Nephron (organoid): ENCODE results near the gene RASD2.

Experiments
- H3K27ac Mint-ChIP-seq, 3 experiments: 2 replicates each; pipeline ENCODE4 v1.8.0; 2020; ENCODE audit warnings: mixed read lengths in 3 of 3, mild to moderate bottlenecking in 2 of 3, moderate library complexity in 1 of 3
- H3K27me3 Mint-ChIP-seq: 2 replicates; pipeline ENCODE4 v1.8.0; 2021; ENCODE audit warnings: low read depth, mild to moderate bottlenecking, moderate library complexity, mixed read lengths
- H3K36me3 Mint-ChIP-seq: 2 replicates; pipeline ENCODE4 v1.8.0; 2020; ENCODE audit warnings: low read depth, mixed read lengths
- H3K4me1 Mint-ChIP-seq: 2 replicates; pipeline ENCODE4 v1.8.0; 2020; ENCODE audit warnings: mixed read lengths
- H3K4me3 Mint-ChIP-seq, 3 experiments: 2 replicates each; pipeline ENCODE4 v1.8.0; 2020; ENCODE audit warnings: mild to moderate bottlenecking in 3 of 3, mixed read lengths in 3 of 3, moderate library complexity in 2 of 3
- H3K9me3 Mint-ChIP-seq: 2 replicates; pipeline ENCODE4 v1.8.0; 2020; ENCODE audit warnings: mixed read lengths
- TF ChIP-seq, protein P1 (sequence below), 3 experiments: fragments of 200-600 bp; sonication (generic); IDR thresholded peaks; one replicate each; pipeline ENCODE4 v1.5.0; 2021; ENCODE audit warnings: antibody characterized with exemption in 3 of 3; ENCODE audit not compliant: unreplicated experiment in 3 of 3

RASD2 gene

GRCh38 chr22:35537232-35537631 is 3.4 kb upstream of the RASD2 start:
- TF ChIP-seq, protein P1, sequence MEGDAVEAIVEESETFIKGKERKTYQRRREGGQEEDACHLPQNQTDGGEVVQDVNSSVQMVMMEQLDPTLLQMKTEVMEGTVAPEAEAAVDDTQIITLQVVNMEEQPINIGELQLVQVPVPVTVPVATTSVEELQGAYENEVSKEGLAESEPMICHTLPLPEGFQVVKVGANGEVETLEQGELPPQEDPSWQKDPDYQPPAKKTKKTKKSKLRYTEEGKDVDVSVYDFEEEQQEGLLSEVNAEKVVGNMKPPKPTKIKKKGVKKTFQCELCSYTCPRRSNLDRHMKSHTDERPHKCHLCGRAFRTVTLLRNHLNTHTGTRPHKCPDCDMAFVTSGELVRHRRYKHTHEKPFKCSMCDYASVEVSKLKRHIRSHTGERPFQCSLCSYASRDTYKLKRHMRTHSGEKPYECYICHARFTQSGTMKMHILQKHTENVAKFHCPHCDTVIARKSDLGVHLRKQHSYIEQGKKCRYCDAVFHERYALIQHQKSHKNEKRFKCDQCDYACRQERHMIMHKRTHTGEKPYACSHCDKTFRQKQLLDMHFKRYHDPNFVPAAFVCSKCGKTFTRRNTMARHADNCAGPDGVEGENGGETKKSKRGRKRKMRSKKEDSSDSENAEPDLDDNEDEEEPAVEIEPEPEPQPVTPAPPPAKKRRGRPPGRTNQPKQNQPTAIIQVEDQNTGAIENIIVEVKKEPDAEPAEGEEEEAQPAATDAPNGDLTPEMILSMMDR (IDR thresholded peaks at IDR 0.05; ENCODE audit: unreplicated experiment in 3 of 3) = no peak
- H3K4me3 Mint-ChIP-seq = peak overlapping the region; percentile 2 to 32 (median 29)

GRCh38 chr22:35538801-35539321 is 1.8 kb upstream of the RASD2 start:
- Mint-ChIP-seq H3K27me3 (peaks cover 67% of the 10 kb centered on the region), H3K4me3 (peak overlapping the region; percentile 50 to 63 (median 56)), H3K36me3 (no peaks in the 10 kb centered on the region), H3K27ac (no peak overlapping the region), H3K4me1 (peaks cover 8% of the 10 kb centered on the region), H3K9me3 (no peaks in the 10 kb centered on the region)
- TF ChIP-seq, protein P1 (IDR thresholded peaks at IDR 0.05; ENCODE audit: unreplicated experiment in 3 of 3) = peak; percentile 47 to 54 (median 47)

More at GRCh38 chr22:35537232-35537631, 3.4 kb upstream of the RASD2 start:
- Mint-ChIP-seq H3K9me3 (no peaks in the 10 kb centered on the region), H3K27me3 (peaks cover 57% of the 10 kb centered on the region), H3K36me3 (no peaks in the 10 kb centered on the region), H3K4me1 (peaks cover 4% of the 10 kb centered on the region), H3K27ac (no peak overlapping the region)

- peak overlapping the region; percentile 74 to 80 (median 77) for H3K4me3 Mint-ChIP-seq
- H3K36me3 Mint-ChIP-seq = no peaks in the 10 kb centered on the region
- H3K27ac Mint-ChIP-seq = no peak overlapping the region
- TF ChIP-seq, protein P1 (IDR thresholded peaks at IDR 0.05; ENCODE audit: unreplicated experiment in 3 of 3) = no peak
- peaks cover 68% of the 10 kb centered on the region for H3K27me3 Mint-ChIP-seq
- H3K9me3 Mint-ChIP-seq = no peaks in the 10 kb centered on the region
- peaks cover 9% of the 10 kb centered on the region for H3K4me1 Mint-ChIP-seq
Observed at GRCh38 chr22:35539487-35539886, 1.1 kb upstream of the RASD2 start.

GRCh38 chr22:35539910-35540594 is 579 bp upstream of the RASD2 start:
- Mint-ChIP-seq H3K27me3 (peaks cover 68% of the 10 kb centered on the region), H3K4me1 (peaks cover 14% of the 10 kb centered on the region), H3K9me3 (no peaks in the 10 kb centered on the region), H3K4me3 (peak overlapping the region; percentile 75 to 80 (median 77)), H3K27ac (no peak overlapping the region), H3K36me3 (no peaks in the 10 kb centered on the region)
- TF ChIP-seq, protein P1 (IDR thresholded peaks at IDR 0.05; ENCODE audit: unreplicated experiment in 3 of 3) = no peak

GRCh38 chr22:35541254-35541748 is 670 bp downstream of the RASD2 start:
- H3K4me3 Mint-ChIP-seq = peak overlapping the region; percentile 50 to 71 (median 64)
- H3K4me1 Mint-ChIP-seq = peaks cover 18% of the 10 kb centered on the region
- peaks cover 79% of the 10 kb centered on the region for H3K27me3 Mint-ChIP-seq
- no peaks in the 10 kb centered on the region for H3K36me3 Mint-ChIP-seq
- H3K9me3 Mint-ChIP-seq = no peaks in the 10 kb centered on the region
- H3K27ac Mint-ChIP-seq = no peak overlapping the region
- TF ChIP-seq, protein P1 (IDR thresholded peaks at IDR 0.05; ENCODE audit: unreplicated experiment in 3 of 3) = no peak
